Middle frontal gyrus (tissue), 1 donor: ENCODE measurements around the gene SHCBP1L.

Experiments used
- DNase-seq: peaks from one replicate; pipeline ENCODE4 v3.0.0-alpha.2; 2015; ENCODE audit warnings: low spot score; ENCODE audit errors: extremely low spot score

Gene SHCBP1L

GRCh38 chr1:182952677-182953444, at the start of gene SHCBP1L:
Gene SHCBP1L, minus strand, starts transcription at chr1:182953166. Its CDS starts 33 bp downstream, at chr1:182953133.
- no peak for DNase-seq

DNA sequence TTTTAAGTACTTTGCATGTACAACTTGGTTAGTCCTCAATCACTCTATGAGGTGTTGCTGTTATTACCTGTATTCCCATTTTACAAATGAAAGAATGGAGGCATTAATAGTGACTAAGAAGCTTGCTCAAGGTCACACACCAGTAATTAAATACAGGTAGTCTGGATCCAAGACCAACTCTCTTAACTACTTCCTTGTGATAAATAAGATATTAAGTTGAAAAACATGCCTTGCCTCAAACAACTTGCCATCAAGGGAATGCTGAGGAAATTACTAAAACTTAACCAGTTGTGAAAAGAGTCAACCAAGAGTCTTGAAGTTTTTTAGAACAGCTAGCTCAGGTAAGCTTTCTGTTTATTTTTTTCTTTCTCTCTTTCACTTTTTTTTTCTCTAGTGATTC, 49.3 kb upstream of the SHCBP1L start:
- no peak for DNase-seq

- DNase-seq, result no peak
Measured at GRCh38 chr1:183000167-183000962, 47.4 kb upstream of the SHCBP1L start.

- no peak for DNase-seq
Measured at GRCh38 chr1:182998482-182998881, 45.5 kb upstream of the SHCBP1L start.

GRCh38 chr1:182996816-182997215, 43.9 kb upstream of the SHCBP1L start:
- DNase-seq, result no peak

DNA sequence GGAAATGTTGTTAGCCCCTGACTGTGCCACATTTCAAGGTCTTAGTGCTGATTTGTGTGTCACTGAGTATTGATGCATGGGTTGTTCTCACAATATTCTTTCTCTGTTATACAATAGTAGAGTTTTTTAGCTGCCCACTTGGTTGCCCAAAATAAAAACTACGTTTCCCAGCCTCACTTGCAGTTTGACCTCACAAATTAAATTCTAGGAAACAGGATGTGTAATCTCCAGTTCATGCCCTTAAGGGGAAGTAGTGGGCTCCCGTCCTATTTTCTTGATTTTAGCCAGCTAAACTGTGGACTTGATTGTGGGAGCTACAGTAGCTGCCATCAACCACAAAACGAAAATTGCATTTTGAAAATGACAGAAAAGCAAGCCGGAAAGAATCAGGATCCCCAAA, 42.9 kb upstream of the SHCBP1L start:
- DNase-seq, result no peak

DNA sequence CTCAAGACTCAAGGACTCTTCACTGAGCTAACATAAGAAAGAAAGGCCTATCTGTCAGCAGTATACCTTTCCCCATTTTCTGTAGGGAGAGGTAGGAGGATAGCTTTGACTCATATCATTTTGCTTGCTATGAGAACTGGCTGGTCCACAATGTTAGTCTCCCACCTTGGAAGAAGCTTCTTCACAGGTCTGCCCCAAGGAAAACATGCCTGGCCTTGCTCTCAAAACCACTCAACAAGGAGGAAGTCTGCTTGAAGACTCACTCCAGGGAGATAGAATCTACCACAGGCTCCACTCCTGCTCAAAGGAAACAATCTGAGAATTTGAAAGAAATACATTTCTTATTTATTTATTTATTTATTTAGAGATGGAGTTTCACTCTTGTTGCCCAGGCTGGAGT, 40.8 kb upstream of the SHCBP1L start:
- DNase-seq, result no peak

GRCh38 chr1:182990413-182991144, 37.6 kb upstream of the SHCBP1L start:
- no peak for DNase-seq

DNA sequence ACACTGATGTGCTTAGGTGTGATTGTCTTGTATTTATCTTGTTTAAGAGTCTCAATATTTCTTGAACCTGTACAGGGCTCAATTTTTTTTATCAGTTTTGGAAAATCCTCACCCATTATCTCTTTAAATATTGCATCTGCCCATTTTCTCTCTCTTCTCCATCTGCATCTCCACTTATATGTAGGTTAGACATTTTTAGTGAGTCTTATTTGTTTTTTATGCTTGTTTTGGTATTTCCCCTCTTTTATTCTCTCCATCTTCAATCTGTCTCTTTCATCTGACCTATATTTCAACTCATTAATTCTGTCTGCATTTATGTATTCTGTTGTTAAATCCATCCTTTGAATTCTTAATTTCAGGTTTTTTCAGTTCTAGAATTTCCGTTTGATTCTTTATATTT, 32.9 kb upstream of the SHCBP1L start:
- DNase-seq, result no peak

GRCh38 chr1:182984621-182985020, 31.7 kb upstream of the SHCBP1L start:
- no peak for DNase-seq

GRCh38 chr1:182984138-182984537, 31.2 kb upstream of the SHCBP1L start:
- no peak for DNase-seq

DNA sequence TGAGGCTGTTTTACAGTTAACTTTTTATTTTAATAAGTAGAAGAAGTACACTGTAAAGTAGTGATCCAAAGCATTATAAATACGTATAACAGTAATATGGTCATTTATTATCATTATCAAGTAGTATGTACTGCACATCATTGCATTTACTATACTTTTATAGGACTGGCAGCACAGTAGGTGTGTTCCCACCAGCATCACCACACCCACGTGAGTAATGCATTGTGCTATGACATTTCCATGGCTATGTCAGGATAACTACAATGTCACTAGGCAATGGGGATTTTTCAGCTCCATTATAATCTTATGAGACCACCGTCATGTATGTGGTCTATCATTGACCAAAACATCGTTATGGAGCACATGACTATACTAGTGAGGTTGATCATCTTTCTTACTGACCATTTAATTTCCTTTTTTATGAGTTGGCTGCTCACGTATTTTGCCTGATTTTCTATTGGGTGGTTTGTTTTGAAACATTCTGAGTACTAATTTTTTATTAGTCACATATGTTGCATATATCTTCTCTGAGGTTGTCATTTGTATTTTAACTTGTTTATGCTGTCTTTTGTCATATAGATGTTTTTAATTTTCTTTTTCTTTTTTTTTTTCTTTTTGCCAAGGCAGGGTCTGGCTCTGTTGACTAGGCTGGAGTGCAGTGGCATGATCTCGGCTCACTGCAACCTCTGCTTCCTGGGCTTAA, 25.3 kb upstream of the SHCBP1L start:
- no peak for DNase-seq

- DNase-seq, result no peak
Measured at GRCh38 chr1:182977480-182977879, 24.5 kb upstream of the SHCBP1L start.

DNA sequence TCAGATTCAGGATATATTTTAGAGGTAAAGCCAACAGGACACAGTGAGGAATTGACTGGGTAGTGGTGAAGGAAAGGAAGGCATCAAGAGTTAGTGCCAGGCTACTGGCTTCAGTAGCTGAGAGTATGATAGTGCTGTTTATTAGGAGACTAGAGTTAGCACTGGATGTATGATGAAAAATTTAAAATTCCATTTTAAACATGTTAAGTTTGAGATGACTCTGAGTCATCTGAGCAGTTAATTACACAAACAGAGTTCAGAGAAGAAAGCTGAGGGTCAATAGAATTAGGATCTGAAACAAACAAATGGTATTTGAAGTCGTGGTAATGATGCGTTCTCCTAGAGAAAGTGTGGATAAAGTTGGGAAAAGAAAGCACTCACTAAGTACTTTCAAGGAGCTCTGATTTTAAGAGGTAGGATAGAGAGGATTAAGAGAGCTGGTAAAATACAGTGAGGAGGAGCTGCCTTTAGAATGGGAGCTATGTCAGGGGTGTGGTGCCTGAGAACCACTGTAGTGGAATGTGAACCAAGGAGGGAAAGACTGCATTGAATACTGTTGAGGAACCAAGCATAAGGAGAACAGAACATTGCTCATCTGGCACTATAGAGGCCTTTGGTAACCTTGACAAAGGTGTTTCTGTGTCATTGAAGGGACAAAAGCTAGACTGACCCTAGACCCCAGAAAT, 21.7 kb upstream of the SHCBP1L start:
- no peak for DNase-seq

DNA sequence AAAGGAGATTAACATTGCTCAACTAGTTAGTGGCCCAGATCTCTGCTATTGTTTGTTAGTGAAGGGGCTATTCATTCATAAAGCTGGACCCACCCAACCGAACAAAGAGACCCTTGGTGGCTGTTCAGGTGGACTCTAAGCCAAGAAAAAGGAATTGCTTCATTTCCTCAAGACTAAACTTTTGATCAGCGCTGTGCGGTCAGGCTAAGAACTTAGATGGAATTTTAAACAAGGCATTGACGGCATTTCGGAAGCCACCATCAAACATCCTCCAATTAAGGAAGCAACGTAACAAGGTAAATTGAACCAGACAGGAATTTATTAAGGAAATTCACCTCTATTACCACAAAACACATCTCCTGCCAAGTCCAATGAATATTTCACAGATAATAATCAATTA, 19.9 kb upstream of the SHCBP1L start:
- DNase-seq, result no peak

DNA sequence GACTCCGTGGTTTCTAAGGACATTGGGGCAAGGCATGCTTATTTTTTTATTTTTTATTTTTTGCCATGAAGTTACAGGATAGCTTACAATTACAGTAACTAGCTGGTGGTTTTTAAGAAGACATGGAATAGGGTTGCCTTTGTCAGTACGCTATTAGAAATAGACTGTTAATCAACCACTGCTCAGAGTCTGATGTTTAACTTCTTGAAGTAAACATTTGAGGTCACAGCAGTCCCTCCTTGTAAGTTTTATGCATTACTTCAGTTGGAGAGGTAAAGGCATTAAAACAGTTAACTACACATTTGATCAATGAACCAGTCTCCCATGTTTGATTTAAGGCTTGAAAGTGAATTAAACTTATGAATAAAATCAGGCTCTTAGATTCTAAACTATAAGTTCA, 19.3 kb upstream of the SHCBP1L start:
- DNase-seq, result no peak

GRCh38 chr1:182971219-182971618, 18.3 kb upstream of the SHCBP1L start:
- DNase-seq, result no peak

- no peak for DNase-seq
Measured at GRCh38 chr1:182968836-182969734, 16.1 kb upstream of the SHCBP1L start.

DNA sequence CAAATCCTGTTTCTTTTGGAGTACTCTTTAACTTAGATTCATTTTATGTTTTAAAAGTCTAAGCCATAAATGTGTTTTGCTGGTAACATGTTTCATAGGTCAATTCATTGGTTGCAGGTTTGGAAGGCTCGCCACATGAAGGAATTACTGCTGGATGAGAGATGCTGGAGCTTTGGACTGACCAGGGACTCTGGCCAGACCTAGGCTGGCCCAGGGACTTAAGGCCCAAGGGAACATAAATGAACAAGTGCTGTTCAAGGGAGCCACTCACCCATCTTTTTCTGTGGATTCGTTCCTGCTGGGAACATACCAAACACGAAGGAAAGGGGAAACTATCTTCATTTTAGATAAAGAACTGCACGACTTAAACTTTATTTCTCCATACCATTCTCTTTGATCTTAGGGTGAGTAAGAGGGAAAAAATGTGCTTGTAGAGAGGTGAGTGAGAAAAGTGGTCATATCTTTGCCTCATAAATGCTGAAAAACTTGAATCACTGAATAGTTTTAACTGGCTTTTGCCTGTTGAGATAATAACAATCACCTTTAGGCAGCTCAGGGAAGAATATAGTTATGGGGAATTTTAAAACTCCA, 15.3 kb upstream of the SHCBP1L start:
- DNase-seq, result no peak
